Raji (cell line): Measurements from ENCODE around the gene FZD10.

Source experiments
- POLR2A ChIP-seq: IDR thresholded peaks from 2 replicates; pipeline ENCODE4 v1.6.1; 2011; ENCODE audit warnings: low read depth, low read length, control low read depth; ENCODE audit not compliant: insufficient read depth

Gene FZD10

GRCh38 chr12:130161261-130162243 is 712 bp upstream of the FZD10 start:
- no peak for TF ChIP-seq POLR2A

DNA sequence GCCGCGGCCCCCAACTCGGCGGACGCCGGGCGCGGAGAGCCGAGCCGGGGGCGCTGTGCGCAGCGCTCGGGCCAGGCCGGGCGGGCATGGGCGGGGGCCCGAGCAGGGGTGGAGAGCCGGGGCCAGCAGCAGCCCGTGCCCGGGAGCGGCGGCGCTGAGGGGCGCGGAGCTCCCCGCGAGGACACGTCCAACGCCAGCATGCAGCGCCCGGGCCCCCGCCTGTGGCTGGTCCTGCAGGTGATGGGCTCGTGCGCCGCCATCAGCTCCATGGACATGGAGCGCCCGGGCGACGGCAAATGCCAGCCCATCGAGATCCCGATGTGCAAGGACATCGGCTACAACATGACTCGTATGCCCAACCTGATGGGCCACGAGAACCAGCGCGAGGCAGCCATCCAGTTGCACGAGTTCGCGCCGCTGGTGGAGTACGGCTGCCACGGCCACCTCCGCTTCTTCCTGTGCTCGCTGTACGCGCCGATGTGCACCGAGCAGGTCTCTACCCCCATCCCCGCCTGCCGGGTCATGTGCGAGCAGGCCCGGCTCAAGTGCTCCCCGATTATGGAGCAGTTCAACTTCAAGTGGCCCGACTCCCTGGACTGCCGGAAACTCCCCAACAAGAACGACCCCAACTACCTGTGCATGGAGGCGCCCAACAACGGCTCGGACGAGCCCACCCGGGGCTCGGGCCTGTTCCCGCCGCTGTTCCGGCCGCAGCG is 639 bp downstream of the FZD10 start:
- no peak for TF ChIP-seq POLR2A

GRCh38 chr12:130163461-130164215 is 1.4 kb downstream of the FZD10 start:
- TF ChIP-seq POLR2A: no peak

DNA sequence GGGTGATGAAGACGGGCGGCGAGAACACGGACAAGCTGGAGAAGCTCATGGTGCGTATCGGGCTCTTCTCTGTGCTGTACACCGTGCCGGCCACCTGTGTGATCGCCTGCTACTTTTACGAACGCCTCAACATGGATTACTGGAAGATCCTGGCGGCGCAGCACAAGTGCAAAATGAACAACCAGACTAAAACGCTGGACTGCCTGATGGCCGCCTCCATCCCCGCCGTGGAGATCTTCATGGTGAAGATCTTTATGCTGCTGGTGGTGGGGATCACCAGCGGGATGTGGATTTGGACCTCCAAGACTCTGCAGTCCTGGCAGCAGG is 1.9 kb downstream of the FZD10 start:
- no peak for TF ChIP-seq POLR2A

DNA sequence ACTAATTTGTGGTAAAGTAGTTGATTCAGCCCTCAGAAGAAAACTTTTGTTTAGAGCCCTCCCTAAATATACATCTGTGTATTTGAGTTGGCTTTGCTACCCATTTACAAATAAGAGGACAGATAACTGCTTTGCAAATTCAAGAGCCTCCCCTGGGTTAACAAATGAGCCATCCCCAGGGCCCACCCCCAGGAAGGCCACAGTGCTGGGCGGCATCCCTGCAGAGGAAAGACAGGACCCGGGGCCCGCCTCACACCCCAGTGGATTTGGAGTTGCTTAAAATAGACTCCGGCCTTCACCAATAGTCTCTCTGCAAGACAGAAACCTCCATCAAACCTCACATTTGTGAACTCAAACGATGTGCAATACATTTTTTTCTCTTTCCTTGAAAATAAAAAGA is 2.7 kb downstream of the FZD10 start:
- no peak for TF ChIP-seq POLR2A

- no peak for TF ChIP-seq POLR2A
These were observed 4.0 kb downstream of the FZD10 start for GRCh38 chr12:130166306-130166705.

DNA sequence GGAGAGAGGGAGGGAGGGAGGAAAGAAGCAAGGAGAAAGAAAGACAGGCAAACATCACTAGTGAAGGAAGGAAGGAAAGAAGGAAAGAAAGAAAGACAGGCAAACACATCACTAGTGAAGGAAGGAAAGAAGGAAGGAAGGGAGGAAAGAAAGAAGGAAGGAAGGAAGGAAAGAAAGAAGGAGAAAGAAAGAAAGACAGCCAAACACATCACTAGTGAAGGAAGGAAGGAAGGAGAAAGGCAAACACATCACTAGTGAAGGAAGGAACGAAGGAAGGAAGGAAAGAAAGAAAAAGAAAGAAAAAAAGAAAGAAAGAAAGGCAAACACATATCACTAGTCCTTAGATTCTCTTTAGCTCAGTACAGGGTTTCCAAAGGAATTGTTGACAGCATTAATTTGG is 5.3 kb downstream of the FZD10 start:
- no peak for TF ChIP-seq POLR2A

GRCh38 chr12:130169256-130169655 is 7.0 kb downstream of the FZD10 start:
- TF ChIP-seq POLR2A: no peak

DNA sequence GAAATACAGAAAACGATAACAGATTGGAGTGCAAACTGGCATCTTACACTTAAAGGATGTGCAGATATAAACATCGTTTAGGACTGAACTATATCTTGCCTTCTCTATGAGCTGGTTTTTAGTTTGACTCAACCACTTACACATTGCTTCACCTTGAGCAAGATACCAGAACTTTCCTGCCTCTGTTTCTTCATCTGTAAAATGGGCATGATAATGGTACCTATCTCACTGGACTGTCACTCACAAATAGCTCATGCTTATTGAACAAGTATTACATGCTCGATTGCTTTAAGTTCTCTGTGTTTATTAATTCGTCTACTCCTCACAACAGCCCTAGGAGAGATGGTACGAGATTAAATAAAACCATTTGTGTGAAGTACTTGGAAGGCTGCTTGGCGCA is 7.7 kb downstream of the FZD10 start:
- no peak for TF ChIP-seq POLR2A

GRCh38 chr12:130170611-130171010 is 8.3 kb downstream of the FZD10 start:
- no peak for TF ChIP-seq POLR2A

- TF ChIP-seq POLR2A: no peak
These were observed 15.5 kb downstream of the FZD10 start for GRCh38 chr12:130177635-130178242.

GRCh38 chr12:130178282-130178681 is 16.0 kb downstream of the FZD10 start:
- no peak for TF ChIP-seq POLR2A

DNA sequence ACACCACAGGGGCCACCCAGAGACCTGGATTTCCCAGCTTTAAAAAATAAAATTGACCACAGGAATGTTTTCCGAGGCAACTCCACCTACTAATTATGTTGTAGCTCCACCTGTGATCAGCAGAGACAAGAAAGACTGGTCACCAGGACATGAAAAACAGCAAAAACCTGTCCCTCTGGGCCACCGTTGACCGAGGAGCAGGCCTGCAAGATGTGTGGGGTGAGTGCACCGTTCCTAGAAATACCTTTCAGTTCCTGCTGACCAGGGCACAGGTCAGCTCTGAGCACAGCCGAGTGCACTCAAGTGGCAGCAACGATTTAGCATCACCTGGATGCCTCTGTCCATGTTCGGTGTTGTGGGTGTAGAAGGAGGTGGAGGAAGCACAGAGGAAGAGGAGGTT is 16.9 kb downstream of the FZD10 start:
- no peak for TF ChIP-seq POLR2A

GRCh38 chr12:130179621-130180020 is 17.4 kb downstream of the FZD10 start:
- no peak for TF ChIP-seq POLR2A

DNA sequence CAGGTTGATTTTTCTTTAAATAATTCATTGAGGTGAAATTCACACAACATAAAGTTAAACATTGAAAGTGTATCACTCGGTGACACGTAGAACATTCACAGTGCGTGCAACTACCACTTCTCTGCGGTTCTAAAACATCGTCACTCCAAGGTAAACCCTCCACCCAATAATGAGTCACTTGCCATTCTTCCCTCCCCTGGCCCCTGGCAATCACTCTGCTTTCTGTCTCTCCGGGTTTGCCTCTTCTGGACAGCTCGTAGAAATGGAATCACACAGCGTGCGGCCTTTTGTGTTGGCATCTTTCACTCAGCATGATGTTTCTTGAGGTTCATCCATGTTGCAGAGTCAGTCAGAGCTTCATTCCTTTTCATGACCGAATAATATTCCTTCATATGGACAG is 18.9 kb downstream of the FZD10 start:
- no peak for TF ChIP-seq POLR2A
